Activated naive CD4-positive, alpha-beta T cell treated with anti-CD3 and anti-CD28 coated beads, Interleukin-2, amount 50 U/mL, for 72 hours (primary cell): Measurements from ENCODE around the gene ETS1. TPM values are rescaled to one million over a fixed set of nuclear protein-coding genes. Genes with fewer than 3 reads are reported as not detected.

Experiments used
- ATAC-seq, 2 donors: fragments of 150-1000 bp; cut with Tn5 transposase; 2 replicates each; pipeline ENCODE4 v1.10.0; 2021; ENCODE audit warnings: mild to moderate bottlenecking in 2 of 2, moderate library complexity in 2 of 2
- DNase-seq, 2 donors: peaks; one replicate each; pipeline ENCODE4 v3.0.0; 2021 to 2022; ENCODE audit warnings: low spot score in 2 of 2
- H3K27ac Mint-ChIP-seq, 2 donors: one replicate each; pipeline ENCODE4 v1.8.0; 2022; ENCODE audit warnings: mild to moderate bottlenecking in 2 of 2, mixed read lengths in 2 of 2
- H3K36me3 Mint-ChIP-seq, 2 donors: one replicate each; pipeline ENCODE4 v1.8.0; 2022; ENCODE audit warnings: mixed read lengths in 2 of 2
- H3K9me3 Mint-ChIP-seq, 2 donors: one replicate each; pipeline ENCODE4 v1.8.0; 2022; ENCODE audit warnings: mixed read lengths in 2 of 2
- total RNA-seq, 2 donors: library from RNA; stranded (reverse); gene quantifications; one replicate each; pipeline ENCODE4 v1.2.3, GENCODE V29; 2022

The ETS1 gene
- total RNA-seq, 2 donors from 2014 or later: 176 to 461 TPM

GRCh38 chr11:128603752-128604414 lies 16.5 kb upstream of the ETS1 start:
- Mint-ChIP-seq H3K36me3 (no peaks in the 10 kb centered on the region), H3K27ac (no peak overlapping the region), H3K9me3 (no peaks in the 10 kb centered on the region)
- ATAC-seq (peak in 1 of 2 donors; percentile 57), DNase-seq (no peak)

- Mint-ChIP-seq H3K27ac (no peak overlapping the region), H3K36me3 (no peaks in the 10 kb centered on the region), H3K9me3 (no peaks in the 10 kb centered on the region)
- DNase-seq: no peak
- ATAC-seq: peak; percentile 20 to 47
Measured at GRCh38 chr11:128603003-128603696, 15.8 kb upstream of the ETS1 start.

GRCh38 chr11:128599729-128600128 lies 12.4 kb upstream of the ETS1 start:
- Mint-ChIP-seq H3K9me3 (peaks cover 0 to 2% of the 10 kb centered on the region in 2 donors), H3K27ac (no peak overlapping the region), H3K36me3 (peaks cover 0 to 2% of the 10 kb centered on the region in 2 donors)
- no peak for ATAC-seq
- DNase-seq: no peak

- ATAC-seq: no peak
- H3K27ac Mint-ChIP-seq: peak overlapping the region in 1 of 2 donors; percentile 23
Measured at GRCh38 chr11:128598506-128599150, 11.3 kb upstream of the ETS1 start.

GRCh38 chr11:128598096-128598495 lies 10.7 kb upstream of the ETS1 start:
- DNase-seq (no peak), ATAC-seq (no peak)
- Mint-ChIP-seq H3K36me3 (peaks cover 0 to 4% of the 10 kb centered on the region in 2 donors), H3K27ac (peak overlapping the region in 1 of 2 donors; percentile 23), H3K9me3 (peaks cover 0 to 3% of the 10 kb centered on the region in 2 donors)

More at GRCh38 chr11:128598506-128599150, 11.3 kb upstream of the ETS1 start:
- DNase-seq: no peak
- peaks cover 0 to 4% of the 10 kb centered on the region in 2 donors for H3K36me3 Mint-ChIP-seq
- peaks cover 0 to 3% of the 10 kb centered on the region in 2 donors for H3K9me3 Mint-ChIP-seq

- ATAC-seq: no peak
- H3K36me3 Mint-ChIP-seq: peaks cover 0 to 4% of the 10 kb centered on the region in 2 donors
- H3K27ac Mint-ChIP-seq: no peak overlapping the region
- DNase-seq: no peak
- H3K9me3 Mint-ChIP-seq: peaks cover 0 to 3% of the 10 kb centered on the region in 2 donors
Measured at GRCh38 chr11:128597209-128597608, 9.9 kb upstream of the ETS1 start.

GRCh38 chr11:128596250-128596649 lies 8.9 kb upstream of the ETS1 start:
- DNase-seq: no peak
- H3K27ac Mint-ChIP-seq: no peak overlapping the region

GRCh38 chr11:128595775-128596174 lies 8.4 kb upstream of the ETS1 start:
- H3K9me3 Mint-ChIP-seq: peaks cover 0 to 3% of the 10 kb centered on the region in 2 donors
- ATAC-seq: no peak
- peaks cover 0 to 4% of the 10 kb centered on the region in 2 donors for H3K36me3 Mint-ChIP-seq

More at GRCh38 chr11:128596250-128596649, 8.9 kb upstream of the ETS1 start:
- Mint-ChIP-seq H3K36me3 (peaks cover 0 to 4% of the 10 kb centered on the region in 2 donors), H3K9me3 (peaks cover 0 to 3% of the 10 kb centered on the region in 2 donors)
- ATAC-seq: no peak

GRCh38 chr11:128595221-128595620 lies 7.9 kb upstream of the ETS1 start:
- Mint-ChIP-seq H3K27ac (no peak overlapping the region), H3K9me3 (peaks cover 0 to 3% of the 10 kb centered on the region in 2 donors), H3K36me3 (peaks cover 0 to 4% of the 10 kb centered on the region in 2 donors)
- DNase-seq: no peak
- no peak for ATAC-seq

More at GRCh38 chr11:128595775-128596174, 8.4 kb upstream of the ETS1 start:
- no peak for DNase-seq
- no peak overlapping the region for H3K27ac Mint-ChIP-seq

- peaks cover 0 to 4% of the 10 kb centered on the region in 2 donors for H3K36me3 Mint-ChIP-seq
- no peak for DNase-seq
- H3K9me3 Mint-ChIP-seq: peaks cover 0 to 6% of the 10 kb centered on the region in 2 donors
- no peak overlapping the region for H3K27ac Mint-ChIP-seq
- no peak for ATAC-seq
Measured at GRCh38 chr11:128594226-128594625, 6.9 kb upstream of the ETS1 start.

- H3K9me3 Mint-ChIP-seq: peaks cover 0 to 6% of the 10 kb centered on the region in 2 donors
- peaks cover 0 to 4% of the 10 kb centered on the region in 2 donors for H3K36me3 Mint-ChIP-seq
- H3K27ac Mint-ChIP-seq: no peak overlapping the region
- DNase-seq (no peak), ATAC-seq (no peak)
Measured at GRCh38 chr11:128593281-128593680, 5.9 kb upstream of the ETS1 start.

- peaks cover 0 to 4% of the 10 kb centered on the region in 2 donors for H3K36me3 Mint-ChIP-seq
- no peak for DNase-seq
- no peak for ATAC-seq
Measured at GRCh38 chr11:128592454-128592853, 5.1 kb upstream of the ETS1 start.

GRCh38 chr11:128590587-128590986 lies 3.2 kb upstream of the ETS1 start:
- no peak for DNase-seq
- Mint-ChIP-seq H3K9me3 (peaks cover 0 to 6% of the 10 kb centered on the region in 2 donors), H3K27ac (no peak overlapping the region), H3K36me3 (peaks cover 0 to 4% of the 10 kb centered on the region in 2 donors)
- no peak for ATAC-seq

More at GRCh38 chr11:128592454-128592853, 5.1 kb upstream of the ETS1 start:
- H3K9me3 Mint-ChIP-seq: peaks cover 0 to 6% of the 10 kb centered on the region in 2 donors
- no peak overlapping the region for H3K27ac Mint-ChIP-seq

GRCh38 chr11:128589998-128590397 lies 2.6 kb upstream of the ETS1 start:
- ATAC-seq: no peak
- Mint-ChIP-seq H3K36me3 (peaks cover 0 to 4% of the 10 kb centered on the region in 2 donors), H3K9me3 (peaks cover 0 to 6% of the 10 kb centered on the region in 2 donors), H3K27ac (no peak overlapping the region)
- DNase-seq: no peak

- H3K27ac Mint-ChIP-seq: no peak overlapping the region
- no peak for DNase-seq
- H3K9me3 Mint-ChIP-seq: peaks cover 0 to 3% of the 10 kb centered on the region in 2 donors
- no peaks in the 10 kb centered on the region for H3K36me3 Mint-ChIP-seq
- no peak for ATAC-seq
Measured at GRCh38 chr11:128588093-128588492, 735 bp upstream of the ETS1 start.

- DNase-seq (no peak), ATAC-seq (no peak)
- Mint-ChIP-seq H3K27ac (no peak overlapping the region), H3K9me3 (peaks cover 0 to 3% of the 10 kb centered on the region in 2 donors), H3K36me3 (no peaks in the 10 kb centered on the region)
Measured at GRCh38 chr11:128586689-128587088, 669 bp downstream of the ETS1 start.
